Measurements from ENCODE around the gene ZC3HAV1L.

DNA sequence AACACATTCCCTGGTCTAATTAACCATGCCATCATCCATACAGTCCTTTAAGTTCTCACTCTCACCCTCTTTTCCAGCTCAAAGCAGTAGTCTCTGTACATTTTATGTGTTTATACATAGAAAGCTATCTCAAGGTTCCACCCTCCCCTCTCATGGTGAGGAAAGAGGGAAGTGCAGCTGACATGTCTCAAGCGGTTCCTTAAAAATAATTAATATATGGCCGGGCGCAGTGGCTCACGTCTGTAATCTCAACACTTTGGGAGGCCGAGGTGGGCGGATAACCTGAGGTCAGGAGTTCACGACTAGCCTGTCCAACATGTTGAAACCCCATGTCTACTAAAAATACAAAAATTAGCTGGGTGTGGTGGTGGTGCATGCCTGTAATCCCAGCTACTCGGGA, 37.0 kb upstream of the ZC3HAV1L start:
- TF ChIP-seq, protein P1, sequence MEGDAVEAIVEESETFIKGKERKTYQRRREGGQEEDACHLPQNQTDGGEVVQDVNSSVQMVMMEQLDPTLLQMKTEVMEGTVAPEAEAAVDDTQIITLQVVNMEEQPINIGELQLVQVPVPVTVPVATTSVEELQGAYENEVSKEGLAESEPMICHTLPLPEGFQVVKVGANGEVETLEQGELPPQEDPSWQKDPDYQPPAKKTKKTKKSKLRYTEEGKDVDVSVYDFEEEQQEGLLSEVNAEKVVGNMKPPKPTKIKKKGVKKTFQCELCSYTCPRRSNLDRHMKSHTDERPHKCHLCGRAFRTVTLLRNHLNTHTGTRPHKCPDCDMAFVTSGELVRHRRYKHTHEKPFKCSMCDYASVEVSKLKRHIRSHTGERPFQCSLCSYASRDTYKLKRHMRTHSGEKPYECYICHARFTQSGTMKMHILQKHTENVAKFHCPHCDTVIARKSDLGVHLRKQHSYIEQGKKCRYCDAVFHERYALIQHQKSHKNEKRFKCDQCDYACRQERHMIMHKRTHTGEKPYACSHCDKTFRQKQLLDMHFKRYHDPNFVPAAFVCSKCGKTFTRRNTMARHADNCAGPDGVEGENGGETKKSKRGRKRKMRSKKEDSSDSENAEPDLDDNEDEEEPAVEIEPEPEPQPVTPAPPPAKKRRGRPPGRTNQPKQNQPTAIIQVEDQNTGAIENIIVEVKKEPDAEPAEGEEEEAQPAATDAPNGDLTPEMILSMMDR (IDR thresholded peaks at IDR 0.05; ENCODE audit: low read length): no peak
- TF ChIP-seq EZH2 (IDR thresholded peaks at IDR 0.05; ENCODE audit: borderline replicate concordance, low read length): no peak

Data from OCI-LY1 (cell line).